Measurements from ENCODE around the gene RAET1G.

- no peak for TF ChIP-seq ZNF841 (CRISPR knock-in tag; IDR thresholded peaks at IDR 0.05; ENCODE audit: borderline replicate concordance)
- TF ChIP-seq, protein P1, sequence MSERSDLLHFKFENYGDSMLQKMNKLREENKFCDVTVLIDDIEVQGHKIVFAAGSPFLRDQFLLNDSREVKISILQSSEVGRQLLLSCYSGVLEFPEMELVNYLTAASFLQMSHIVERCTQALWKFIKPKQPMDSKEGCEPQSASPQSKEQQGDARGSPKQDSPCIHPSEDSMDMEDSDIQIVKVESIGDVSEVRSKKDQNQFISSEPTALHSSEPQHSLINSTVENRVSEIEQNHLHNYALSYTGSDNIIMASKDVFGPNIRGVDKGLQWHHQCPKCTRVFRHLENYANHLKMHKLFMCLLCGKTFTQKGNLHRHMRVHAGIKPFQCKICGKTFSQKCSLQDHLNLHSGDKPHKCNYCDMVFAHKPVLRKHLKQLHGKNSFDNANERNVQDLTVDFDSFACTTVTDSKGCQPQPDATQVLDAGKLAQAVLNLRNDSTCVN (CRISPR knock-in tag; IDR thresholded peaks at IDR 0.05; ENCODE audit: borderline replicate concordance), result no peak
- TF ChIP-seq, protein P2, sequence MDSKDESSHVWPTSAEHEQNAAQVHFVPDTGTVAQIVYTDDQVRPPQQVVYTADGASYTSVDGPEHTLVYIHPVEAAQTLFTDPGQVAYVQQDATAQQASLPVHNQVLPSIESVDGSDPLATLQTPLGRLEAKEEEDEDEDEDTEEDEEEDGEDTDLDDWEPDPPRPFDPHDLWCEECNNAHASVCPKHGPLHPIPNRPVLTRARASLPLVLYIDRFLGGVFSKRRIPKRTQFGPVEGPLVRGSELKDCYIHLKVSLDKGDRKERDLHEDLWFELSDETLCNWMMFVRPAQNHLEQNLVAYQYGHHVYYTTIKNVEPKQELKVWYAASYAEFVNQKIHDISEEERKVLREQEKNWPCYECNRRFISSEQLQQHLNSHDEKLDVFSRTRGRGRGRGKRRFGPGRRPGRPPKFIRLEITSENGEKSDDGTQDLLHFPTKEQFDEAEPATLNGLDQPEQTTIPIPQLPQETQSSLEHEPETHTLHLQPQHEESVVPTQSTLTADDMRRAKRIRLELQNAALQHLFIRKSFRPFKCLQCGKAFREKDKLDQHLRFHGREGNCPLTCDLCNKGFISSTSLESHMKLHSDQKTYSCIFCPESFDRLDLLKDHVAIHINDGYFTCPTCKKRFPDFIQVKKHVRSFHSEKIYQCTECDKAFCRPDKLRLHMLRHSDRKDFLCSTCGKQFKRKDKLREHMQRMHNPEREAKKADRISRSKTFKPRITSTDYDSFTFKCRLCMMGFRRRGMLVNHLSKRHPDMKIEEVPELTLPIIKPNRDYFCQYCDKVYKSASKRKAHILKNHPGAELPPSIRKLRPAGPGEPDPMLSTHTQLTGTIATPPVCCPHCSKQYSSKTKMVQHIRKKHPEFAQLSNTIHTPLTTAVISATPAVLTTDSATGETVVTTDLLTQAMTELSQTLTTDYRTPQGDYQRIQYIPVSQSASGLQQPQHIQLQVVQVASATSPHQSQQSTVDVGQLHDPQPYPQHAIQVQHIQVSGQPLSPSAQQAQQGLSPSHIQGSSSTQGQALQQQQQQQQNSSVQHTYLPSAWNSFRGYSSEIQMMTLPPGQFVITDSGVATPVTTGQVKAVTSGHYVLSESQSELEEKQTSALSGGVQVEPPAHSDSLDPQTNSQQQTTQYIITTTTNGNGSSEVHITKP (CRISPR knock-in tag; IDR thresholded peaks at IDR 0.05; ENCODE audit: low read depth), result no peak
- TF ChIP-seq ATF3 (CRISPR knock-in tag; IDR thresholded peaks at IDR 0.05), result no peak
- TF ChIP-seq, protein P3, sequence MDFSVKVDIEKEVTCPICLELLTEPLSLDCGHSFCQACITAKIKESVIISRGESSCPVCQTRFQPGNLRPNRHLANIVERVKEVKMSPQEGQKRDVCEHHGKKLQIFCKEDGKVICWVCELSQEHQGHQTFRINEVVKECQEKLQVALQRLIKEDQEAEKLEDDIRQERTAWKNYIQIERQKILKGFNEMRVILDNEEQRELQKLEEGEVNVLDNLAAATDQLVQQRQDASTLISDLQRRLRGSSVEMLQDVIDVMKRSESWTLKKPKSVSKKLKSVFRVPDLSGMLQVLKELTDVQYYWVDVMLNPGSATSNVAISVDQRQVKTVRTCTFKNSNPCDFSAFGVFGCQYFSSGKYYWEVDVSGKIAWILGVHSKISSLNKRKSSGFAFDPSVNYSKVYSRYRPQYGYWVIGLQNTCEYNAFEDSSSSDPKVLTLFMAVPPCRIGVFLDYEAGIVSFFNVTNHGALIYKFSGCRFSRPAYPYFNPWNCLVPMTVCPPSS (IDR thresholded peaks at IDR 0.05), result no peak
- TF ChIP-seq SMAD9 (CRISPR knock-in tag; IDR thresholded peaks at IDR 0.05), result no peak
Measured at GRCh38 chr6:149900620-149901443, 22.1 kb downstream of the RAET1G start.
